GM11168 (cell line): ENCODE results near the gene VIPAS39.
"Not testable (repeated sequence)": the region's sequence is repeated elsewhere in the genome, so short reads cannot be mapped to it uniquely, and the experiment has no call there.

Experiments used
- in situ Hi-C: fragments of 300-500 bp; cut with MboI; formaldehyde crosslinking; loops from one replicate; pipeline ENCODE4 v1.12.0; 2022; ENCODE audit warnings: low sequenced_read_pairs; ENCODE audit not compliant: unreplicated experiment

The VIPAS39 gene

DNA sequence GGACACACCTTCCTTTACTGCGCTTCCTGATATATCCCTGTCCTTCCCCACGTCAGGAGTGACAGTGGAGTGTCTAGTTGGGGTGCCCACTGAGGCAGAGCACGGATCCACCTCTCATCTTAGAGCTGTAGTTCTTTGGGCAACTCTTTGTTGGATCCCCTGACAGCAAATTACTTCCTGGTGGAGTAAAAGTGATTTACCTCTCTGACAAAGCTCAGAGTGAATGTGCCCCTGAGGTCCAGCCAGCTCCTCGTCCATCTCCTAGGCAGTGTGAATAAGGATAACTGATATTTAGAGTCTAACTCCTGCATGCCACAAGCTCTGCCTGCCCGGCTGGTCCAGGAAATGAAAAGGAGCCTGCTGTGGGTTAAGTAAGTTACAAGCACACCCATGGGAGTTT is 16.5 kb upstream of the VIPAS39 start:
- in situ Hi-C loops, result no loop called here

DNA sequence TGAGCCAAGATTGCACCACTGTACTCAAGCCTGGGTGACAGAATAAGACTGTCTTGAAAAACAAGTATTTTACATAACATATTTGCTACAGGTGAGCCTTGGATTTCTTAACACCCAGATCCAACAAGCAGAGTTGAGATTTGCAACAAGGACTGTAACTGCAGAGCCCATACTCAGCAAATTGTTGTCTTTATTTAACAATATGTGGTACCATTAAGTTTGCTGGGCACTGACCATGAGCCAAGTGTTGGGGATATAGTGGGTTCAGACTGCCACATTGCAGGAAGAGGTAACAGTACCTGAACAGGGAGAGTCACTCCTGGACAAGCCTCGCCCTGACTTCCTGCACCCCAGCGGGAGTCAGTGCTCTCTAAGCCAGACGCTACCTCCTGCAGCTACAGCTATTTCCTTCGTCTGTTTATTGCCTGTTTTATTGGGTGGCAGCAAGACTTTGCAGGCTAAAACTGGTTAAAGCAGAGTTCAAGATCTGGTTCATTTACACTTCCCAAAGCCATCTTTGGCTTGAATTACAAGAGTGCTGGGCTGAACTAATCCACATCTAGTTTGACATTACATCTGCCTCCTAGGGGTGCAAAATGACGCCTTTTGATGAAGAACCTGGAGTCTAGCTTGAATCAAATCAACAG is 12.9 kb upstream of the VIPAS39 start:
- in situ Hi-C loops, result no loop called here

DNA sequence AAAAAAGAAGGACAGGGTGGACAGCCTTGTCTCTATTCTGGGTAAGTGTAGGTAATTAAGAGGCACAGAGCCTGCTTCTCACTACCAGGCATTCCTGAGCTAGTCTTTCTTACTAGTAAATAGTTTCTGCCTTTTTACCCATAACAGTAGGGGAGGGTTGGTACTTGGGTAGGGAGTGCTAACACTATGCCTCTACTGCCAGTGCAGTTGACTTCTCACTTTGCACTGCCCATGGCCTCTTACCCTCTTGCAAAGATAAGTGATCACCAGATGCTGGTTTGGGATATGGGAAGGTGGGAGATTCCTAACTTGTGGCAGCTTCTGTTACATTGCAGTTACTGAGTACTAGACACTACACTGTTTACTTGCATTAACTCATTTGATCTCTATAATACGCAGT is 12.1 kb upstream of the VIPAS39 start:
- in situ Hi-C loops, result no loop called here

DNA sequence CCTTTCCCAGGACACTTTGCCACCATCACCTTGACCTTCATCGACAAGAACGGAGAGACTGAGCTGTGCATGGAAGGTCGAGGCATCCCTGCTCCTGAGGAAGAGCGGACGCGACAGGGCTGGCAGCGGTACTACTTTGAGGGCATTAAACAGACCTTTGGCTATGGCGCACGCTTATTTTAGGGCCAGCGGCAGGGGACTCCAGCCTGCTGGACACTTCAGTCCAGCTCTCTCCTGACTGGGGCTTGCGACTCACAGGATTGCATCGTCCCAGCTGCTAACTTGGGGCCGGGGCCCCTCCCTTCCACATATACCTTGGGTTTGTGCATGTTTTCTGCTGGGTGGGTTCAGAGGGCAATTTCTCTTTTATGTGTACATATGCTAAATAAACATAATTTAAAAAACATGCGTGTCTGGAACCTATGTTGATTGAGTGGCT is 11.7 kb upstream of the VIPAS39 start:
- in situ Hi-C loops, result no loop called here

DNA sequence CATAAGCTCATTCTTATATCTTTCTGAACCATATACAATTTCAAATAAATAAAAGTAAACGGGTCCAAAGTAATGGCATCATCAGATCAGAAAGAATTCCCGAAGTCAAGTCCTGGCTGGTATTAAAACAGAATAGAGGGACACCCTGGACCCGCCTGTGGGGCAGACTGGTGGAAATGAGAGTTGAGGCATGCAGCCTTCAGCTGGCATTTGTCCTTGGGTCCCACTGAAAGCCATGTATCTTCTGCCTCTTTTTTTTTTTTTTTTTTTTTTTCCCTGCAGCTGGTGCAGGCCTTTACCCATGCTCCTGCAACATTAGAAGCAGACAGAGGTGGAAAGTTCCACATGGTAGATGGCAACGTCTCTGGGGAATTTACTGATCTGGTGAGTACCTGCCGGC is 10.4 kb upstream of the VIPAS39 start:
- in situ Hi-C loops, result no loop called here

DNA sequence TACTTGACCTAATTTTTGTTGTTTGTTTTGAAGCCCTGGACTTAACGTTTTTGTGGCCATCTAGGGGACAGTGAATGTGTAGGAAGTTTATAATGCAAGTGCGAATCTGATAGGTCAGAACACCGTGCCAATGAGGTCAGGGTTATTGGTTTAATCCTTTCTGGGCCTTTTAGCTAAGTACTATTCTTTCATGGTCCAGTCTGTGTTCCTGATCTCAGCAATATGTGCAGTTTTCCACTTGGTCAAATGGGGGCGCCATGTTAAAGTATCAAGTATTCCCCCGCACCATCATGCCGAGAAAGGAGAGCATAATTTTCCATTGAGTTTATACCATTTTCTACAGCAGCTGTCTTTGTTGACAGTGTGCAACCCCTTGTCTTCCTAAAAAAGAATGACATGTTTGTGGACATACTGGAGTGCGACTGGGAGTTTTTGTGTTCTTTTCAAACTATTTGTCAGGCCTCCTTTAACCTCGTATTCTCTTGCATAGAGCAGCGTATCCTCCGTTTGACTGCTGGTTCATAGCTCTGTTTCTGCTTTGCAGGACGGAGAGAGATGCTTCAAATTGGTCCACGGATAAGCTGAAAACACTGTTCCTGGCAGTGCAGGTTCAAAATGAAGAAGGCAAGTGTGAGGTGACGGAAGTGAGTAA is 1.8 kb upstream of the VIPAS39 start:
- in situ Hi-C loops, result no loop called here

DNA sequence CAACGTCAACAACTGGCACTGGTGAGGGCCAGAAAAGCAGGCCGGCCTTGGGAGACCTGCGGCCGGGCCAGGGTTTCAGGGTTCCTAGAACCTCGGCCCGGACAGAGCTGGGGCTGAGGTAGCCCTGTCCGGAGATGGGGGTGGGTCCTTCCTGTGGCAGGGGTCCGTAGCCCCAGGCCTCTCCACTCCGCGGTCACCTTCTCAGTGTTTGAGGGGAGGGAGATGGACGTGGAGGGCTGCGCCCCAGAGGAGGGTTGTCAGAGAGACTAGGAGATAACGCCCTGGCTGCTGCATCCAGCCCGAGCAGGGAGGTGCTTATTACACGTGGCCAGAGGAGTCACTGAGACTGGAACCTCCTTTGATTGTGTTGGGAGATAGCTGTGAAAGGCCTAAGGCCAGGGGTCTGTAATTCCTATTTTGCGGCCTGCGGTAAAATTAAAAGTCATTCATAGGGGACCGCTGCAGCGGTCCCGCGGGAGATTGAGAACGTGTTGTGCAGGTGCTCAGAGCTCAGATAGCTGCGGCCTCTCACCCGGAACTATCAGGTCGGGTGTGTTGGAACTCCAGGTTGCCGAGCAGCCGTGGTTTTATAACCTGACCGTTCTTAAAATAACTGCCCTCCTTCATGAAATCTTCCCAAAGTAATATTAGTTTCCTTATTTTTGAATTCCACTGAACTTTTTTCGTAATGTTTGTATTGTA is 999 bp upstream of the VIPAS39 start:
- in situ Hi-C loops, result no loop called here

DNA sequence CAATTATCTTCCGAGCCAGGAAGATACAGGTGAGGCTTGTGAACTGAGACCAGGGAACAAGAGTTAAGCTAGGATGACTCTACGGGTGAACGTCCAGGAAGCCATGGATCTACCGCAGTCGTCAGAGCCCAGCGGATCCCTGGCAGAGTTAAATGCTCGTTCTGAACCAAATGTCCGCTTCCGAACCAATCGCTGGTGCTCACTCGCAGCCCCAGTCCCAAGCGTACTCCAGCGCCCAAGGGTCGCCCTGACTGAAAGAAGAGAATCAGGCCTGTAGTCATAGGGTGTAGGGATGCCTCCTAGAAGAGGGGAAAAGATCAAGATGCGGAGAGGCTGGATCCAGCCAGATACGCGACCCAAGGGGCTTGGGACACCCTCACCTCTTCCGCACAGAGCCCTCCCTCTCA is 283 bp downstream of the VIPAS39 start:
- in situ Hi-C loops, result no loop called here

DNA sequence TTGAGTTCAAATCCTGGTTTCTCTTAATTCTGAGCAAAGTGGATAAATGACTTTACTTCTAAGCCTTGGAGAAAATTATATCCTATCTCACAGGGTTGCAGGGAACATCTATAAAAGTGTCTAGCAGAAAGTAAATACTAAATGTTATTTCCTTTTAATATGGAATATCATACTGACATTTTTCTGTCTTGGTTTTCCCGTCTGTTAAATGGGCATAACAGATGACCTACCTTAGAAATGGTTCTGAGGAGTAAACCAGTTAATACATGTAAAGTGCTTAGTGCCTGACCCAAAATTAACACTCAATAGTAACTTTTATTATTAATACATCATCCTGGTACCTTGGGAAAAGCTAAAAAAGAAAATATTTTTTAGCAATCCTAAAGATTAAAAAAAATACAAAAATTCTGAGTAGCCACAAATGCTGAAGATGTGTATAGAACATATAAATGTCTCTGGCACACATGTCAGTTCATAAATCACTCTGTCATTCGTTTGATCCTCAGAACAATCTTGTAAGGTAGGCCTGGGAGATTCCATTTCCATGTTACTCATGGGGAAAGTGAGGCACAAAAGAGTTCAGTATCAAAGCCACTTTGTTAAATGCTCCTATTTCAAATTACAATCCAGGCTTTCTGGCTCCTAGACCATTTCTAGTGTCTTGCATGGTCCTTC is 1.3 kb downstream of the VIPAS39 start:
- in situ Hi-C loops, result no loop called here

DNA sequence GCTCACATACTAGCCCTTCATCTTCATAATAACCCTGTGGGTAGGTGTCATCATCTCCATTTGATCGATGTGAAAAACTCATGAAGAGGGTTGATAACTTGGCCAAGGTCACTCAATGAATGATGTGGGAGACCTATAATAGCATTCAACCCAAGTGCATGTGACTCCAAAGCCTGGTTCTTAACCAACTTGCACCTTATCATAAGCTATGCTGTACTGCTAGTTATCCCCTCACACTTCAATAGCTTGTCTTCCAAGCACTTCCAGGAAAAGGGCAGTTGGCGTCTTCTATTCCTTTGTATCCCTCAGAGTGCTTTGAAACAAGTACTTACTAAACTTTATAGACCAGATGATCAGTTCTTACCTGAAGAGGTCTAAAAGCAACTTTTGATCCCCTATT is 15.2 kb downstream of the VIPAS39 start:
- in situ Hi-C loops, result no loop called here

DNA sequence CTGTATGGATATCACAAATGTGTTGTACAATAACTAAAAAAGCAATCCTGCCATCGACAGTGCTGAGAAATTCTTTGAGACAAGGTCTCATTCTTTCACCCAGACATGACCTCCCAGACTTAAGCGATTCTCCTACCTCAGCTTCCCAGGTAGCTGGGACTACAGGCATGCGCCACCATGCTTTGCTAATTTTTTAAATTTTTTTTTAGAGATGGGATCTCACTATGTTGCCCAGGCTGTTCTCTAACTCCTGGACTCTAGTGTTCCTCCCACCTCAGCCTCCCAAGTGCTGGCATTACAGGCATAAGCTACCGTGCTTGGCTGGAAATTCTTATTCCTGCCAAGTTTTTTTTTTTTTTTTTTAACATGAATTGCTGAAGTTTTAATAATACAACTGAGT is 17.5 kb downstream of the VIPAS39 start:
- in situ Hi-C loops, result no loop called here

DNA sequence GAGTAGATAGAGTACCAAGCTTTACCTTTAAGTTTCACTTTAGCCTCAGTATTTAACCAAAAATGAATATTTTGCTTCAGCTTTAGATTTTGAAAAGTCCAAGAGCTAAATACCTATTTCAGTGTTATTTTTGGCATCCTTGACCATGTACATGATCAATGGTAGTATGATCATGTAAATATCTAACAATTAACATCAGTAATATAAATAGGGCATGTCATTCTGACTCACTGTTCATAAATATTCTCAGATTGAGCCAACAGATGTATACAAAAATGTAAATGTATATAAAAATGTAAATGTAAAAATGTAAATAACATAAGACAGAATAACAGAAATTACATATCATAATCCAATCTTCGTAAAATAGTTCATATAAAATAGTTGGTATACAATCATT is 18.8 kb downstream of the VIPAS39 start:
- in situ Hi-C loops, result no loop called here

DNA sequence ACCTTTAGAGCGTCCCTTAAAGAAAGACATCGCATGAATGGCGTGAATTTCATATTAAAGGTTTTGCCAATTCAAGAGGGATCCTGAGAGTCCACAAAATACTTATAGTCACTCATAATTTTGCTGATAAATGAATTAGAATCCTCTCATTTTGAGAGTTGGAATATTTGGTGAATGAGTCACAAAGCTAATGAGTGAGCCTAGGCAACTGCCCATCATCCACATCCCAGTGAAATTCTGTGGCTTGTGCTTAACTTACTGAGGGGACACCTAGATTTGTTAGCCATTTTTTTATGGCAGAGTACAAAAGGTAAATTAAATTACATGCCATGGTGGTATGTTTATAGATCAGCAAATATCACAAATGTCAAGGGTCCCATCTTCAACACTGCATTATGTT is 21.4 kb downstream of the VIPAS39 start:
- in situ Hi-C loops, result no loop called here

DNA sequence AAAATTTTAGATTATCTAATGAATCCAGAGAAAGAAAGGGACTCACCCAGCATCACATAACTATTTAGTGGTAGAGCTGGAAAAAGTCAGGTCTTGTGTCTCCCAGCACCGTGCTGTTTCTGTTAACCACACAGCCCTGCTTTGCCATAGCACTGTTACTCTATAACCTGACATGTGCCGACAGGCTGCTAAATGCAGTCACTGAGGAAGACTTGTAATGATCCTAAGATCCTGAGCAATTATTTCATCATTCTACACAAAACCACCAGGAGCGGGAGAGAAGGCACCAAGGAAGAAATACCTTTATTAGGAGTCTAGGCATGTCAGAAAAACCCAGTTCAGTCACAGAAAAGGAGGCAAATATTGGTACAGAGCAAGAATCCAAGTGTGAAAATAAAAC is 31.0 kb downstream of the VIPAS39 start:
- in situ Hi-C loops, result no loop called here

DNA sequence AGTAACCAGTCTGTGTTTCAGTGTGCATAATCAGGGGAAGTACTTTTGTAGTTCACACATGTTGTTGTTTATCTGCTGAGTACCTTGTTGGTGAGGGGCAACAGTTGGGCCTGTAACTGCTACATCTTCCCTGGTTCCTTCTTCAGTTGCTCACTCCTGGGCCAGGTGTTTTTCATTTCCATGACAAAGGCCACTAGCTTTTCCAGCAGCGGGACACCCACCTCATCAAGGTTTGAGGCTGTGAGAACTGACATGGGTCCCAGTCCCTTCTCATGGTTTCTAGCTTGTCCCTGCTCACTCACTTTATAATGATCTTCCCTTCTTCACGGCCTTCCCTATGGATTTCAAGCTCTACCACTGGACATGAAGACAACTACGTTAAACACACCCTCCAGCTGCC is 32.5 kb downstream of the VIPAS39 start:
- in situ Hi-C loops, result no loop called here

DNA sequence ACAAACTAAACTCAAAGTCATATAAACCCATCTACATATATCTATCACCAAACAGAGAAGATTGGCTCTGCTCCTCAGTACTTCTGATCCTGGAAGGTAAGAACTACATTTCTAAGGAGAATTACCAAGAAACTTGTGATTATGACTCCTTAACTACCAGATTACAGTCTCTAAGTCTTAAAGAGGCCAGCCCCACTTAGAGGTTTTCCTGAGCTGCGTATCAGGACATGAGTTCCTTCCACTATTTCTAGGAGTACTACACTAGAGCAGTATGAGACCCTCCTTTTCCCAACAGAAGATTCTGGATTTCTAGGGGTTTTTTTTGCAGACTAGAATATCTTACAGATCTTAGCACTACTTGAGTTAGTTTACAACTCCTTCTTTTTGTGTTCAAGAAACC is 34.0 kb downstream of the VIPAS39 start, which contains the start of gene NOXRED1:
Gene NOXRED1, minus strand, starts transcription at position 101 of the 400 bp plus-strand sequence. CDS start 634 bp downstream, outside the sequence.
- in situ Hi-C loops, result no loop called here

DNA sequence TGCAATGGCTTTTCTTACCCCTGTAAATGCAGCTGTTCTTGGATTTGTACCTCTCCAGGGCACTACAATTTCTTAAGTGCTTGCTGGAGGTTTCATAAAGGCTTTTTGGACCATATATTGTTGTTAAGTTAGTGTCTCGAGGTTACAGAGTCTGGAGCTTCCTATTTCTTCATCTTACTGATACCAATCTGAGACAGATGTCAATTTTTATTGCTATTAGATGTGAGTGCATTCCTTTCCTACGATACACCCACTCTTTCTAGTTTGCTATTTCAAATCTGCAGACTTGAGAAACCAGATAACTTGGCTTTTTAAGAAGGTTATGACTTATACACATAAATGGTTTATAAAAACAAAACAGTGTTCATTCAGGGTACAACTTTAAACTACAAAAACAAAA is 36.2 kb downstream of the VIPAS39 start:
- in situ Hi-C loops, result no loop called here

DNA sequence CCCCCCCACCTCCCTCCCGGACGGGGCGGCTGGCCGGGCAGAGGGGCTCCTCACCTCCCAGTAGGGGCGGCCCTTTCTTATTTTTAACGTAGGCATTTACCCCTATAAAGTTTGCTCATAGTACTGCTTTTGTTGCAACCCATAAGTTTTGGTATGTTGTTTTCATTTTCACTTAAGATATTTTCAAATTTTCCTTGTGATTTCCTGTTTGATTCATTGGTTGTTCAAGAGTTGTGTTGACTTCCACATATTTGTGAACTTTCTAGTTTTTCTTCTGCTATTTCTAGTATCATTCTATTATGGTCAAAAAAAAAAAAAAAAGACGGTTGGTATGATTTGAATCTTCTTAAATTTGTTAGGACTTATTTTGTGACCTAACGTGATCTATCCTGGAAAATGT is 40.6 kb downstream of the VIPAS39 start:
- in situ Hi-C loops, result no loop called here

DNA sequence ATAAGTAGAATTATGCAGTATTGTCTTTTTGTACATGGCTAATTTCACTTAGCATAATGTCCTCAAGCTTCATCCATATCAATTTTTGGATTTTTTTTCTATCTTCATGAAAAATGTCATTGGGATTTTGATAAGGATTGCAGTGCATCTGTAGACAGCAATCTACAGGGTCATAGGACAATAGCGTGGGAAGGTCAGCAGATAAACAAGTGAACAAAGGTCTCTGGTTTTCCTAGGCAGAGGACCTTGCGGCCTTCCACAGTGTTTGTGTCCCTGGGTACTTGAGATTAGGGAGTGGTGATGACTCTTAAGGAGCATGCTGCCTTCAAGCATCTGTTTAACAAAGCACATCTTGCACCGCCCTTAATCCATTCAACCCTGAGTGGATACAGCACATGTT is 41.3 kb downstream of the VIPAS39 start:
- in situ Hi-C loops, result not testable (repeated sequence)

DNA sequence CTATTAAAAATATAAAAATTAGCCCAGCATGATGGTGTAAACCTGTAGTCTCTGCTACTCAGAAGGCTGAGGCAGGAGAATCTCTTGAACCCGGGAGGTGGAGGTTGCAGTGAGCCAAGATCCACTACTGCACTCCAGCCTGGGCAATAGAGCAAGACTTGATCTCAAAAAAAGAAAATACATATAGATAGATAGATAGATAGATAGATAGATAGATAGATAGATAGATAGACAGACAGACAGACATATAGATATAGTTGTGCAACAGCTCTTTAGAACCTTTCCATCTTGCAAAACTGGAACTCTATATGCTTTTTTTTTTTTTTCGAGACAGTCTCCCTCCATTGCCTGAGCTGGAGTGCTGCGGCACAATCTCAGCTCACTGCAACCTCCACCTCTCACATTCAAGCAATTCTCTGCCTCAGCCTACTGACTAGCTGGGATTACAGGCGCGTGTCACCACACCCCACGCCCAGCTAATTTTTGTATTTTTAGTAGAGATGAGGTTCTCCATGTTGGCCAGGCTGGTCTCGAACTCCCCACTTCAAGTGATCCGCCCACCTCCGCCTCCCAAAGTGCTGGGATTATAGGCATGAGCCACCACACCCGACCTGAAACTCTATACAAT is 41.9 kb downstream of the VIPAS39 start:
- in situ Hi-C loops, result not testable (repeated sequence)

DNA sequence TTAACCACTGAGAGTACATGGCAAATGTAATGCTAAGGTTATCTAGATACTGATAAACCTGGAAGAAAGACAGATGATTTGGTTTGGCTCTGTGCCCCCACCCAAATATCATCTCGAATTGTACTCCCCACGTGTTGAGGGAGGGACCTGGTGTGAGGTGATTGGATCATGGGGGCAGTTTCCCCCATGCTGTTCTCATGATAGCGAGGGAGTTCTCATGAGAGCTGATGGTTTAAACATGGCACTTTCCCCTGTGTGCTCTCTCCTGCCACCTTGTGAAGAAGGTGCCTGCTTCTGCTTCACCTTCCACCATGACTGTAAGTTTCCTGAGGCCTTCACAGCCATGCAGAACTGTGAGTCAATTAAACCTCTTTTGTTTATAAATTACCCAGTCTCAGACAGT is 48.3 kb downstream of the VIPAS39 start:
- in situ Hi-C loops, result no loop called here
